GM12878 (cell line): Measurements from ENCODE around the gene KIF5A. TPM values are rescaled to one million over a fixed set of nuclear protein-coding genes. Genes with fewer than 3 reads are reported as not detected.

Experiments
- ATAC-seq: fragments of 200-7000 bp; cut with Tn5 transposase; 3 replicates; pipeline ENCODE4 v1.9.1; 2020; ENCODE audit warnings: mild to moderate bottlenecking, moderate library complexity
- BruUV-seq: library from RNA; stranded (reverse); fragments of 400-500 nt; replicated peaks from 2 replicates; lab custom pipeline; 2021; lab: Mats Ljungman, UMichigan
- CTCF ChIA-PET: fragments of 300-600 bp; sonication (Branson Sonifier 250); formaldehyde crosslinking; extraction: SDS; loops from one replicate; lab custom pipeline; 2021; ENCODE audit warnings: inconsistent platforms; lab: Yijun Ruan, JAX
- POLR2A ChIA-PET: fragments of 350-600 bp; formaldehyde crosslinking; extraction: SDS; loops from one replicate; lab custom pipeline; 2021; ENCODE audit warnings: inconsistent platforms; lab: Charles Lee
- RAD21 ChIA-PET: fragments of 300-600 bp; sonication (Branson Sonifier 250); formaldehyde crosslinking; loops from one replicate; lab custom pipeline; 2023; ENCODE audit warnings: antibody characterized with exemption; ENCODE audit not compliant: unreplicated experiment; lab: Charles Lee
- SMC1A ChIA-PET: fragments of 300-600 bp; sonication (Branson Sonifier 250); formaldehyde crosslinking; loops from one replicate; lab custom pipeline; 2023; ENCODE audit not compliant: unreplicated experiment, uncharacterized antibody; lab: Charles Lee
- DNase-seq: peaks from one replicate; pipeline ENCODE4 v3.0.0-alpha.2; 2011; ENCODE audit warnings: low read depth, low spot score
- FAIRE-seq: peaks from 3 replicates; lab custom pipeline; 2011; peaks lifted over from hg19 to GRCh38; lab: Jason Lieb, UNC
- H2AFZ ChIP-seq: 2 replicates; pipeline ENCODE4 v1.6.0; 2011; ENCODE audit warnings: low read depth, low read length, control low read depth; ENCODE audit not compliant: control insufficient read depth
- H3K27ac ChIP-seq: 2 replicates; pipeline ENCODE4 v1.5.1; 2011; ENCODE audit warnings: control low read depth; ENCODE audit not compliant: control insufficient read depth, insufficient read depth
- H3K27me3 ChIP-seq, 2 experiments: replicated peaks in 1 of 2; 2 replicates each; pipeline versions ENCODE4 v1.6.0 to v1.6.1; 2011; ENCODE audit warnings: low read length in 1 of 2; ENCODE audit not compliant: control insufficient read depth in 2 of 2, insufficient read depth in 2 of 2
- H3K36me3 ChIP-seq, 2 experiments: 2 replicates each; pipeline ENCODE4 v1.5.1; 2011; ENCODE audit warnings: low read length in 1 of 2; ENCODE audit not compliant: control insufficient read depth in 2 of 2, insufficient read depth in 2 of 2
- H3K4me1 ChIP-seq: 2 replicates; pipeline ENCODE4 v1.6.1; 2011; ENCODE audit warnings: mild to moderate bottlenecking, low read length, moderate library complexity, mixed read lengths; ENCODE audit not compliant: control insufficient read depth, insufficient read depth
- H3K4me2 ChIP-seq: 2 replicates; pipeline ENCODE4 v1.6.0; 2011; ENCODE audit warnings: control low read depth; ENCODE audit not compliant: control insufficient read depth, insufficient read depth
- H3K4me3 ChIP-seq: fragments of 200-600 bp; sonication (generic); 2 replicates; pipeline ENCODE4 v1.5.1; 2016
- H3K79me2 ChIP-seq: 2 replicates; pipeline ENCODE4 v1.6.0; 2011; ENCODE audit warnings: low read length; ENCODE audit not compliant: control insufficient read depth, insufficient read depth
- H3K9ac ChIP-seq: 2 replicates; pipeline ENCODE4 v1.8.0; 2011; ENCODE audit warnings: low read length, control low read depth, mixed read lengths; ENCODE audit not compliant: control insufficient read depth, insufficient read depth
- H3K9me3 ChIP-seq: replicated peaks from 3 replicates; pipeline ENCODE4 v1.5.1; 2011; ENCODE audit warnings: mild to moderate bottlenecking, low read length; ENCODE audit not compliant: control insufficient read depth, insufficient read depth
- H4K20me1 ChIP-seq: 2 replicates; pipeline ENCODE4 v1.6.0; 2011; ENCODE audit not compliant: control insufficient read depth, insufficient read depth
- CEBPZ ChIP-seq: fragments of 150-350 bp; IDR thresholded peaks from 2 replicates; pipeline ENCODE4 v1.6.1; 2016; ENCODE audit warnings: low read depth, low read length
- E2F8 ChIP-seq: fragments of 450-650 bp; IDR thresholded peaks from 2 replicates; pipeline ENCODE4 v1.6.1; 2018; ENCODE audit warnings: mild to moderate bottlenecking, low read depth, moderate library complexity; ENCODE audit not compliant: partially characterized antibody
- ETV6 ChIP-seq, 2 experiments: fragments of 450-650 bp in 1 of 2; IDR thresholded peaks in 1 of 2; conservative IDR thresholded peaks in 1 of 2; 2 replicates each; pipeline ENCODE4 v1.6.1; 2014; ENCODE audit warnings: antibody characterized with exemption in 1 of 2, borderline replicate concordance in 1 of 2, low read depth in 1 of 2, mild to moderate bottlenecking in 1 of 2, moderate library complexity in 1 of 2
- FOS ChIP-seq: IDR thresholded peaks from 3 replicates; pipeline ENCODE4 v1.6.1; 2011; ENCODE audit warnings: borderline replicate concordance; ENCODE audit not compliant: insufficient read length; ENCODE audit errors: extremely low read depth
- NFIC ChIP-seq: IDR thresholded peaks from 2 replicates; pipeline ENCODE4 v1.6.1; 2012; ENCODE audit warnings: low read depth, mild to moderate bottlenecking, inconsistent platforms, low read length, moderate library complexity
- NFYA ChIP-seq: IDR thresholded peaks from 2 replicates; pipeline ENCODE4 v1.6.1; 2011; ENCODE audit warnings: low read depth, mild to moderate bottlenecking, low read length, improper control_type of control experiment, borderline replicate concordance
- PAX5 ChIP-seq: IDR thresholded peaks from 2 replicates; pipeline ENCODE4 v1.6.1; 2011; ENCODE audit warnings: low read depth, low read length, borderline replicate concordance
- PBX3 ChIP-seq: IDR thresholded peaks from 2 replicates; pipeline ENCODE4 v1.6.1; 2011; ENCODE audit warnings: mild to moderate bottlenecking, low read depth, low read length, moderate library complexity; ENCODE audit not compliant: insufficient replicate concordance
- POLR2A ChIP-seq: IDR thresholded peaks from 2 replicates; pipeline ENCODE4 v1.6.1; 2011; ENCODE audit warnings: low read depth, mild to moderate bottlenecking, low read length
- SUPT20H ChIP-seq: IDR thresholded peaks from 2 replicates; pipeline ENCODE4 v1.6.1; 2011; ENCODE audit warnings: low read depth, mild to moderate bottlenecking, low read length, moderate library complexity, borderline replicate concordance; ENCODE audit not compliant: control insufficient read depth
- USF1 ChIP-seq: IDR thresholded peaks from 2 replicates; pipeline ENCODE4 v1.6.1; 2011; ENCODE audit warnings: borderline replicate concordance, low read depth, mild to moderate bottlenecking, moderate library complexity, mixed read lengths, low read length; ENCODE audit not compliant: insufficient read depth; ENCODE audit errors: extremely low read length
- ZNF207 ChIP-seq: fragments of 450-650 bp; IDR thresholded peaks from 2 replicates; pipeline ENCODE4 v1.6.1; 2014; ENCODE audit warnings: antibody characterized with exemption, mild to moderate bottlenecking, borderline replicate concordance
- ZNF622 ChIP-seq: fragments of 450-650 bp; IDR thresholded peaks from 2 replicates; pipeline ENCODE4 v1.6.1; 2017; ENCODE audit warnings: mild to moderate bottlenecking, inconsistent platforms
- WGBS: methylation state at CpG from one replicate; pipeline ENCODE4 v1.1.6; 2016; ENCODE audit warnings: low lambda C conversion rate; ENCODE audit not compliant: insufficient replicate concordance, insufficient coverage; ENCODE audit errors: missing lambda C conversion rate; 5-methylcytosine and 5-hydroxymethylcytosine counted together
- in situ Hi-C: fragments of 300-500 bp; cut with MboI; formaldehyde crosslinking; loops from 9 replicates; pipeline ENCODE4 v1.14.3; 2018; ENCODE audit warnings: mixed read lengths
- intact Hi-C: fragments of 100-400 bp; cut with micrococcal nuclease; formaldehyde crosslinking; loops from one replicate; pipeline ENCODE4 v1.14.2; 2022; ENCODE audit not compliant: unreplicated experiment
- polyA plus RNA-seq, 11 experiments: library from polyadenylated mRNA; depleted of rRNA in 4 of 11; unstranded in 6 of 11; stranded (reverse) in 5 of 11; fragments of >200 nt; fragmentation: Nextera tagmentation in 4 of 11; fragmentation: Illumina TruSeq in 1 of 11; extraction: Ambion mirVana in 4 of 11; extraction: Trizol in 1 of 11; gene quantifications; 1 replicate in 1 of 11; 2 replicates in 10 of 11; pipeline versions ENCODE4 v1.2.1 to v1.2.3, GENCODE V29; 2011 to 2016; ENCODE audit warnings: inconsistent platforms in 2 of 11, missing spikeins in 2 of 11, low read depth in 1 of 11
- total RNA-seq, 4 experiments: library from RNA; depleted of rRNA in 3 of 4; stranded (reverse); fragments of >200 nt in 3 of 4; fragmentation: Illumina TruSeq in 1 of 4; extraction: Trizol in 1 of 4; gene quantifications; 2 replicates each; pipeline versions ENCODE4 v1.2.1 to v1.2.3, GENCODE V29; 2013 to 2021

The KIF5A gene
- total and polyA plus RNA-seq, 10 of the 15 experiments (the other 5 are each of a cell fraction or from before 2014, with no cell fraction given), result 0.35 to 2.9 (median 0.97) TPM

- no peak for TF ChIP-seq CEBPZ
- TF ChIP-seq ETV6 (conservative IDR thresholded peaks at IDR 0.05 in 1 of 2, IDR thresholded peaks at IDR 0.05 in 1 of 2; ENCODE audit: borderline replicate concordance in 1 of 2, low read depth in 1 of 2), result no peak
- TF ChIP-seq ZNF207, result no peak
- no peak for TF ChIP-seq SUPT20H
- no peak for TF ChIP-seq ZNF622
These were observed 66.7 kb downstream of the KIF5A start (continued) for GRCh38 chr12:57616383-57617101.

GRCh38 chr12:57617942-57618341 lies 68.1 kb downstream of the KIF5A start:
- no peak for FAIRE-seq
- Histone ChIP-seq H3K36me3 (no peaks in the 10 kb centered on the region), H3K9me3 (no peaks in the 10 kb centered on the region), H3K79me2 (no peaks in the 10 kb centered on the region), H3K4me1 (peaks cover 16% of the 10 kb centered on the region), H3K4me2 (no peak overlapping the region), H3K4me3 (no peak overlapping the region), H3K9ac (no peak overlapping the region), H4K20me1 (no peaks in the 10 kb centered on the region), H3K27me3 (peaks cover 23 to 24% of the 10 kb centered on the region in 2 experiments; a peak in 3 of 4 replicates), H2AFZ (no peak overlapping the region), H3K27ac (no peak overlapping the region)
- 58% methylated on average over 11 of the region's 11 CpGs for WGBS
- DNase-seq, result no peak
- ChIA-PET CTCF (interaction anchor here (0.7 to 7.8 kb wide), 2 partner anchors 35 to 143 kb away, joined by 3 to 119 read pairs; no protein-coding TSS in a partner anchor), RAD21 (no interaction called here), SMC1A (no interaction called here), POLR2A (no interaction called here)
- in situ Hi-C loops (no loop called here), intact Hi-C loops (no loop called here)
- ATAC-seq, result no peak
- no TSS peak for BruUV-seq
- TF ChIP-seq PAX5 (no peak), USF1 (no peak), FOS (no peak), E2F8 (no peak), PBX3 (no peak), NFYA (no peak), NFIC (no peak), POLR2A (no peak)
